ENCODE measurements around the gene GABBR1.
"Not testable (repeated sequence)": the region's sequence is repeated elsewhere in the genome, so short reads cannot be mapped to it uniquely, and the experiment has no call there.

DNA sequence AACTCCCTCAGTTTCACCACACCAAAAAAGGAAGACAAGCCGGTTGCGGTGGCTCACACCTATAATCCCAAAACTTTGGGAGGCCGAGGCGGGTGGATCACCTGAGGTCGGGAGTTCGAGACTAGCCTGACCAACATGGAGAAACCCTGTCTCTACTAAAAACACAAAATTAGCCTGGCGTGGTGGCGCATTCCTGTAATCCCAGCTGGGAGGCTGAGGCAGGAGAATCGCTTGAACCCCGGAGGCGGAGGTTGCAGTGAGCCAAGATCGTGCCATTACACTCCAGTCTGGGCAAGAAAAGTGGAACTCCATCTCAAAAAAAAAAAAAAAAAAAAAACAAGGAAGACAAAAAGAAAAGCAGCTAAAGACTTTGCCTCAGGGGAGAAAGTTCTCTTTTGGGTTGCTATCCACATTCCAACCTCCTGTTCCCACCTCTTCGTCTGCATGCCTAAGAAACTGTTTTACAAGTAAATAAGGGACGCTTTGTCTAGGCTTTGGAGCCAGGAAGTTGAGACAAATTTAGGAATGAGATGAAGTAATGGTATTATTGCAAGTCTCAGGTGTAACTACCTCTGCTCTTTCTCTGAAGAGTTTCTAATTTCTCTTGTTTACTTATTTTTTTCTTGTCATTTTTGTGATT lies 28.6 kb upstream of the GABBR1 start:
- TF ChIP-seq, protein P1, sequence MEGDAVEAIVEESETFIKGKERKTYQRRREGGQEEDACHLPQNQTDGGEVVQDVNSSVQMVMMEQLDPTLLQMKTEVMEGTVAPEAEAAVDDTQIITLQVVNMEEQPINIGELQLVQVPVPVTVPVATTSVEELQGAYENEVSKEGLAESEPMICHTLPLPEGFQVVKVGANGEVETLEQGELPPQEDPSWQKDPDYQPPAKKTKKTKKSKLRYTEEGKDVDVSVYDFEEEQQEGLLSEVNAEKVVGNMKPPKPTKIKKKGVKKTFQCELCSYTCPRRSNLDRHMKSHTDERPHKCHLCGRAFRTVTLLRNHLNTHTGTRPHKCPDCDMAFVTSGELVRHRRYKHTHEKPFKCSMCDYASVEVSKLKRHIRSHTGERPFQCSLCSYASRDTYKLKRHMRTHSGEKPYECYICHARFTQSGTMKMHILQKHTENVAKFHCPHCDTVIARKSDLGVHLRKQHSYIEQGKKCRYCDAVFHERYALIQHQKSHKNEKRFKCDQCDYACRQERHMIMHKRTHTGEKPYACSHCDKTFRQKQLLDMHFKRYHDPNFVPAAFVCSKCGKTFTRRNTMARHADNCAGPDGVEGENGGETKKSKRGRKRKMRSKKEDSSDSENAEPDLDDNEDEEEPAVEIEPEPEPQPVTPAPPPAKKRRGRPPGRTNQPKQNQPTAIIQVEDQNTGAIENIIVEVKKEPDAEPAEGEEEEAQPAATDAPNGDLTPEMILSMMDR (IDR thresholded peaks at IDR 0.05): not testable (repeated sequence)
- not testable (repeated sequence) for TF ChIP-seq POLR2A (IDR thresholded peaks at IDR 0.05)
